K562 (cell line): Measurements from ENCODE around the gene GNG7.
"Not testable (repeated sequence)": the region's sequence is repeated elsewhere in the genome, so short reads cannot be mapped to it uniquely, and the experiment has no call there.

Source experiments
- ELF2 ChIP-seq: fragments of 250-450 bp; sonication (Bioruptor Pico); IDR thresholded peaks from 2 replicates; pipeline ENCODE4 v1.5.0; 2021; ENCODE audit warnings: mild to moderate bottlenecking
- JUNB ChIP-seq: fragments of 450-650 bp; formaldehyde crosslinking; conservative IDR thresholded peaks from 2 replicates; pipeline ENCODE4 v1.4.0; 2020; ENCODE audit warnings: mild to moderate bottlenecking
- MAZ ChIP-seq, 2 experiments: fragments of 450-650 bp in 1 of 2; sonication (generic) in 1 of 2; formaldehyde crosslinking; IDR thresholded peaks in 1 of 2; conservative IDR thresholded peaks in 1 of 2; 2 replicates each; pipeline versions ENCODE4 v1.4.0 to v1.5.0; 2020; ENCODE audit warnings: mild to moderate bottlenecking in 1 of 2, missing genetic modification reagents in 1 of 2
- MXI1 ChIP-seq: IDR thresholded peaks from 2 replicates; pipeline ENCODE4 v1.6.1; 2011; ENCODE audit warnings: low read depth, mild to moderate bottlenecking, improper control_type of control experiment, low read length
- PCBP1 ChIP-seq: fragments of 200-400 bp; formaldehyde crosslinking; IDR thresholded peaks from 2 replicates; pipeline ENCODE4 v1.6.1; 2018; ENCODE audit warnings: mild to moderate bottlenecking, low read depth, low read length; ENCODE audit not compliant: poor library complexity, severe bottlenecking
- RNF2 ChIP-seq: sonication (generic); IDR thresholded peaks from 2 replicates; pipeline ENCODE4 v1.6.1; 2016
- SP2 ChIP-seq: IDR thresholded peaks from 2 replicates; pipeline ENCODE4 v1.6.1; 2011; ENCODE audit warnings: mild to moderate bottlenecking, low read depth, low read length, moderate library complexity; ENCODE audit not compliant: poor library complexity, severe bottlenecking; ENCODE audit errors: extremely low read depth
- TAF1 ChIP-seq: IDR thresholded peaks from 2 replicates; pipeline ENCODE4 v1.6.1; 2011; ENCODE audit warnings: mild to moderate bottlenecking, low read length, moderate library complexity; ENCODE audit not compliant: insufficient read depth, control insufficient read depth, severe bottlenecking; ENCODE audit errors: extremely low read depth
- ZFX ChIP-seq: sonication (generic); formaldehyde crosslinking; IDR thresholded peaks from 2 replicates; pipeline ENCODE4 v1.8.0; 2022; ENCODE audit warnings: mild to moderate bottlenecking, missing genetic modification reagents, moderate library complexity
- ZNF384 ChIP-seq: IDR thresholded peaks from 2 replicates; pipeline ENCODE4 v1.6.1; 2012; ENCODE audit warnings: low read depth, low read length, improper control_type of control experiment
- TF ChIP-seq, protein P1 (sequence below), 3 experiments: IDR thresholded peaks in 2 of 3; conservative IDR thresholded peaks in 1 of 3; 2 replicates each; pipeline ENCODE4 v1.5.1; 2011 to 2012; ENCODE audit warnings: low read length in 3 of 3, mild to moderate bottlenecking in 3 of 3, control low read depth in 2 of 3, improper control_type of control experiment in 1 of 3, inconsistent platforms in 1 of 3, low read depth in 1 of 3, mixed read lengths in 1 of 3, moderate library complexity in 1 of 3; ENCODE audit not compliant: insufficient read depth in 2 of 3
- TF ChIP-seq, protein P2 (sequence below): sonication (generic); formaldehyde crosslinking; IDR thresholded peaks from 2 replicates; pipeline ENCODE4 v1.8.0; 2022; ENCODE audit warnings: missing genetic modification reagents, mild to moderate bottlenecking, borderline replicate concordance
- TF ChIP-seq, protein P3 (sequence below): sonication (generic); formaldehyde crosslinking; IDR thresholded peaks from 2 replicates; pipeline ENCODE4 v1.8.0; 2023; ENCODE audit warnings: mild to moderate bottlenecking, missing genetic modification reagents
- TF ChIP-seq, protein P4 (sequence below), 2 experiments: IDR thresholded peaks; 2 replicates each; pipeline ENCODE4 v1.6.1; 2012; ENCODE audit warnings: improper control_type of control experiment in 2 of 2, low read depth in 2 of 2, low read length in 2 of 2, borderline replicate concordance in 1 of 2

GRCh38 chr19:2651002-2651733 lies 51.3 kb downstream of the GNG7 start:
- TF ChIP-seq TAF1; MXI1; RNF2; ZNF384; PCBP1; SP2; ZFX (CRISPR knock-in tag); ELF2 (CRISPR knock-in tag); JUNB (CRISPR knock-in tag); MAZ (CRISPR knock-in tag; conservative IDR thresholded peaks at IDR 0.05 in 1 of 2, IDR thresholded peaks at IDR 0.05 in 1 of 2): not testable (repeated sequence)
- TF ChIP-seq, protein P1, sequence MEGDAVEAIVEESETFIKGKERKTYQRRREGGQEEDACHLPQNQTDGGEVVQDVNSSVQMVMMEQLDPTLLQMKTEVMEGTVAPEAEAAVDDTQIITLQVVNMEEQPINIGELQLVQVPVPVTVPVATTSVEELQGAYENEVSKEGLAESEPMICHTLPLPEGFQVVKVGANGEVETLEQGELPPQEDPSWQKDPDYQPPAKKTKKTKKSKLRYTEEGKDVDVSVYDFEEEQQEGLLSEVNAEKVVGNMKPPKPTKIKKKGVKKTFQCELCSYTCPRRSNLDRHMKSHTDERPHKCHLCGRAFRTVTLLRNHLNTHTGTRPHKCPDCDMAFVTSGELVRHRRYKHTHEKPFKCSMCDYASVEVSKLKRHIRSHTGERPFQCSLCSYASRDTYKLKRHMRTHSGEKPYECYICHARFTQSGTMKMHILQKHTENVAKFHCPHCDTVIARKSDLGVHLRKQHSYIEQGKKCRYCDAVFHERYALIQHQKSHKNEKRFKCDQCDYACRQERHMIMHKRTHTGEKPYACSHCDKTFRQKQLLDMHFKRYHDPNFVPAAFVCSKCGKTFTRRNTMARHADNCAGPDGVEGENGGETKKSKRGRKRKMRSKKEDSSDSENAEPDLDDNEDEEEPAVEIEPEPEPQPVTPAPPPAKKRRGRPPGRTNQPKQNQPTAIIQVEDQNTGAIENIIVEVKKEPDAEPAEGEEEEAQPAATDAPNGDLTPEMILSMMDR (IDR thresholded peaks at IDR 0.05 in 2 of 3, conservative IDR thresholded peaks at IDR 0.05 in 1 of 3; ENCODE audit: insufficient read depth in 2 of 3, low read depth in 1 of 3, low read length in 3 of 3): not testable (repeated sequence)
- TF ChIP-seq, protein P2, sequence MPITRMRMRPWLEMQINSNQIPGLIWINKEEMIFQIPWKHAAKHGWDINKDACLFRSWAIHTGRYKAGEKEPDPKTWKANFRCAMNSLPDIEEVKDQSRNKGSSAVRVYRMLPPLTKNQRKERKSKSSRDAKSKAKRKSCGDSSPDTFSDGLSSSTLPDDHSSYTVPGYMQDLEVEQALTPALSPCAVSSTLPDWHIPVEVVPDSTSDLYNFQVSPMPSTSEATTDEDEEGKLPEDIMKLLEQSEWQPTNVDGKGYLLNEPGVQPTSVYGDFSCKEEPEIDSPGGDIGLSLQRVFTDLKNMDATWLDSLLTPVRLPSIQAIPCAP (CRISPR knock-in tag): not testable (repeated sequence)
- TF ChIP-seq, protein P3, sequence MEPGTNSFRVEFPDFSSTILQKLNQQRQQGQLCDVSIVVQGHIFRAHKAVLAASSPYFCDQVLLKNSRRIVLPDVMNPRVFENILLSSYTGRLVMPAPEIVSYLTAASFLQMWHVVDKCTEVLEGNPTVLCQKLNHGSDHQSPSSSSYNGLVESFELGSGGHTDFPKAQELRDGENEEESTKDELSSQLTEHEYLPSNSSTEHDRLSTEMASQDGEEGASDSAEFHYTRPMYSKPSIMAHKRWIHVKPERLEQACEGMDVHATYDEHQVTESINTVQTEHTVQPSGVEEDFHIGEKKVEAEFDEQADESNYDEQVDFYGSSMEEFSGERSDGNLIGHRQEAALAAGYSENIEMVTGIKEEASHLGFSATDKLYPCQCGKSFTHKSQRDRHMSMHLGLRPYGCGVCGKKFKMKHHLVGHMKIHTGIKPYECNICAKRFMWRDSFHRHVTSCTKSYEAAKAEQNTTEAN (CRISPR knock-in tag): not testable (repeated sequence)
- TF ChIP-seq, protein P4, sequence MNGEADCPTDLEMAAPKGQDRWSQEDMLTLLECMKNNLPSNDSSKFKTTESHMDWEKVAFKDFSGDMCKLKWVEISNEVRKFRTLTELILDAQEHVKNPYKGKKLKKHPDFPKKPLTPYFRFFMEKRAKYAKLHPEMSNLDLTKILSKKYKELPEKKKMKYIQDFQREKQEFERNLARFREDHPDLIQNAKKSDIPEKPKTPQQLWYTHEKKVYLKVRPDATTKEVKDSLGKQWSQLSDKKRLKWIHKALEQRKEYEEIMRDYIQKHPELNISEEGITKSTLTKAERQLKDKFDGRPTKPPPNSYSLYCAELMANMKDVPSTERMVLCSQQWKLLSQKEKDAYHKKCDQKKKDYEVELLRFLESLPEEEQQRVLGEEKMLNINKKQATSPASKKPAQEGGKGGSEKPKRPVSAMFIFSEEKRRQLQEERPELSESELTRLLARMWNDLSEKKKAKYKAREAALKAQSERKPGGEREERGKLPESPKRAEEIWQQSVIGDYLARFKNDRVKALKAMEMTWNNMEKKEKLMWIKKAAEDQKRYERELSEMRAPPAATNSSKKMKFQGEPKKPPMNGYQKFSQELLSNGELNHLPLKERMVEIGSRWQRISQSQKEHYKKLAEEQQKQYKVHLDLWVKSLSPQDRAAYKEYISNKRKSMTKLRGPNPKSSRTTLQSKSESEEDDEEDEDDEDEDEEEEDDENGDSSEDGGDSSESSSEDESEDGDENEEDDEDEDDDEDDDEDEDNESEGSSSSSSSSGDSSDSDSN (IDR thresholded peaks at IDR 0.05; ENCODE audit: borderline replicate concordance in 1 of 2, low read depth in 2 of 2, low read length in 2 of 2): not testable (repeated sequence)
